Activated T-helper 9 cell treated with anti-CD3 and anti-CD28 coated beads, Interleukin-2, amount 50 U/mL, for 16 hours (primary cell): ENCODE results near the gene GPATCH3.
"Not testable (repeated sequence)": the region's sequence is repeated elsewhere in the genome, so short reads cannot be mapped to it uniquely, and the experiment has no call there.

ENCODE experiments used
- DNase-seq: peaks from one replicate; pipeline ENCODE4 v3.0.0-alpha.2; 2020; ENCODE audit warnings: low read depth

The GPATCH3 gene

DNA sequence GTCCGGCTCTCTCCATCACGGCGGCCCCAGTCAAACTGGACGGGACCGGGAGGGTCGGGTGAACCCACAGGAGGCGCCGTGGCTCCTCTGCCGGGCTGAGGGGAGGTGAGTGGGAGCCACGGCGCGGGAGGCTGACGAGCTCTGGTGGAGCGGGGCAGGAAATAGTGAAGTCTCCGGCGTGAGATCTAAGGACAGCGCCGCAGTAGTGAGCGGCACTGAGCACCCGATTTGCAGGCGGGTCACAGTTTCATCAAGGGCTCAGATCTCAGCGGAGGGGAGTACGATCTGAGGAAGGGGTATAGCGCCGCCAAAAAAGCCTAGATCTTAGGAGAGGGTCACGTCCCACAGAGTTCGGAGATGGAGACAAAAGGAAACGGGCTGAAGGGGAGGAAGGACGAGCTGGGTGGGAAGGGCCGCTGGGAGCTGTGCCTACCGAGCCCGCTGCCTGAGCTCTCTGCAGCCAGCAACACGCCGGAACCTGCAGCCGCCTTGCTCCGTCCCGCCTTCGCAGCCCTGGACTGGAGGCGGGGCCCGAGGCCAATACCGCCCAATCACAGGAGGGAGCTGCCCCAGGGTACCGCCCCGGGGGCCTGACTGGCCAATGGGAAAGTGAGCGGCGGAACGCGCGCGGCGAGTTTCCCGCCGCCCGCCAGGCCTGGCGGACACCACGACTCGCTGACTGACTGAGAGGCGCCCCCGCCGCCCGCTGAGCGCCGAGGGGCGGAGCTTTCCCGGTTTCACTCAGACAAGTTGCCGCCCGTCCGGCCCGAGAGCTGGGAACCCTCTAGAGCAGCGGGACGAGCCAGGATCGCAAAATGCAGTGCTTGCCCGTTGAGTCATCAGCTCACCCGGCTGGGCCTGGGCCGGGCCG is 35.4 kb downstream of the GPATCH3 start:
- peak; percentile 92 for DNase-seq

DNA sequence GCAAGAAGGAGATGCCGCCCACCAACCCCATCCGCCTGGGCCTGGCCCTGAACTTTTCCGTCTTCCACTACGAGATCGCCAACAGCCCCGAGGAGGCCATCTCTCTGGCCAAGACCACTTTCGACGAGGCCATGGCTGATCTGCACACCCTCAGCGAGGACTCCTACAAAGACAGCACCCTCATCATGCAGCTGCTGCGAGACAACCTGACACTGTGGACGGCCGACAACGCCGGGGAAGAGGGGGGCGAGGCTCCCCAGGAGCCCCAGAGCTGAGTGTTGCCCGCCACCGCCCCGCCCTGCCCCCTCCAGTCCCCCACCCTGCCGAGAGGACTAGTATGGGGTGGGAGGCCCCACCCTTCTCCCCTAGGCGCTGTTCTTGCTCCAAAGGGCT is 36.6 kb downstream of the GPATCH3 start:
- no peak for DNase-seq

DNA sequence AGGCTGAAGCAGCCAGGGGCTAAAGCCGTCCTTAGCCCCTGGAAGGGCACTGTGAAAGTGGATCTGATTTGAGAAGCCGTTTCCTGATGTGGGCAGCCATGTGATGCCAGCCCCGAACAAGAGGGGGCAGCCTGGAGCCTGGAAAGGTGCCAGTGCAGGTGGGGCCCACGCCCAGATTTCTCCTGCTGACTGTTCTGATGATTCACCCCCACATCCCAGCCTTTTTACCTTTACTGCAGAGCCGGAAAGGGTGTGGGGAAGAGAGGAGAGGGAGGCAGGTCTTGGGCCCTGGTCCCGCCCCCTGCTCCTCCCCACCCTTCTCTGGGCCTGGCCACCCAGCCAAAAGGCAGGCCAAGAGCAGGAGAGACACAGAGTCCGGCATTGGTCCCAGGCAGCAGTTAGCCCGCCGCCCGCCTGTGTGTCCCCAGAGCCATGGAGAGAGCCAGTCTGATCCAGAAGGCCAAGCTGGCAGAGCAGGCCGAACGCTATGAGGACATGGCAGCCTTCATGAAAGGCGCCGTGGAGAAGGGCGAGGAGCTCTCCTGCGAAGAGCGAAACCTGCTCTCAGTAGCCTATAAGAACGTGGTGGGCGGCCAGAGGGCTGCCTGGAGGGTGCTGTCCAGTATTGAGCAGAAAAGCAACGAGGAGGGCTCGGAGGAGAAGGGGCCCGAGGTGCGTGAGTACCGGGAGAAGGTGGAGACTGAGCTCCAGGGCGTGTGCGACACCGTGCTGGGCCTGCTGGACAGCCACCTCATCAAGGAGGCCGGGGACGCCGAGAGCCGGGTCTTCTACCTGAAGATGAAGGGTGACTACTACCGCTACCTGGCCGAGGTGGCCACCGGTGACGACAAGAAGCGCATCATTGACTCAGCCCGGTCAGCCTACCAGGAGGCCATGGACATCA is 37.2 kb downstream of the GPATCH3 start, which contains the start of gene SFN:
Gene SFN (plus strand): TSS at position 369 of the 904 bp plus-strand sequence. CDS start 64 bp downstream, at position 433.
- DNase-seq: peak; percentile 24

DNA sequence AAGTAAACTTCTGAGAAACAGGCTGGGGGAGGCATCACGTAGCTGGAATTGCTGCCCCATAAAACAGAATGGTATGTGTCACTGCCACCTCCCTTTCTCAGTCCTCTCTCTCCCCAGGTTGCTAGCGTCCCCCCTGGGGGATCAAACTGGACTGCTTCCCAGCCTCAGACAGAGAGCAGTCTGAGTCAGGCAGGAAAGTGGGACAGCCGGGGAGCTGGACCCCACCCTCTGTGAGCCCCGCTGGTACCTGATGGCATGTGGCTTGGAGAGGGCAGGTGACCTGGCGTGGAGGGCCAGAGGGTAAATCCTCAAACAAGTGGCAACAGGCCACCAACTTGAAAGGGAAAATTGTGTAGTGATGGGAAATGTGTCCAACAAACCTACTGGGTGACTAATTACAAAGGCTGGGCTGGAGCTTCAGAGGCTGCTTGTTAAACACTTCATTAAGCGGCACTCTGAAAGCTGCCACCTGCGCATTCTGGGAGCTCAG is 38.3 kb downstream of the GPATCH3 start:
- DNase-seq: no peak

DNA sequence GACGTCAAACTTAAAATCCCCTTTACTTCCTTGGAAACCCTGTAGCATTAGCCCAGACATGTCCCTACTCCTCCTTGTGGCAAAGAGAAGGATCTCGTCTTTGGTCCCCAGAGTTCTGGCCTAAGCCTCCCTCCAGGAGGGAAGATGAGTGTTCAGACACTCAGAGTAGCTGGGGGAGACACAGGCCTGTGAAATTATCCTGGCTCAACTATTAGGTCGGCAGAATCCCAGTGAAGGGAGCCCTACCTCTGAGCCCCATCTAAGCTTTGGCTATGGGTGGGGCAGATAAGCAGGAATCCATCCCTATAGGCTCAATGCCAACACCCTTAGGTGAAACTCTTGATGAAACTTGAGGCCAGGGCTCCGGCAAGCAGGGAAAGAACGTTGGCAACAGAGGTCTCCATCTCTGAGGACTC is 39.0 kb downstream of the GPATCH3 start:
- DNase-seq: no peak

DNA sequence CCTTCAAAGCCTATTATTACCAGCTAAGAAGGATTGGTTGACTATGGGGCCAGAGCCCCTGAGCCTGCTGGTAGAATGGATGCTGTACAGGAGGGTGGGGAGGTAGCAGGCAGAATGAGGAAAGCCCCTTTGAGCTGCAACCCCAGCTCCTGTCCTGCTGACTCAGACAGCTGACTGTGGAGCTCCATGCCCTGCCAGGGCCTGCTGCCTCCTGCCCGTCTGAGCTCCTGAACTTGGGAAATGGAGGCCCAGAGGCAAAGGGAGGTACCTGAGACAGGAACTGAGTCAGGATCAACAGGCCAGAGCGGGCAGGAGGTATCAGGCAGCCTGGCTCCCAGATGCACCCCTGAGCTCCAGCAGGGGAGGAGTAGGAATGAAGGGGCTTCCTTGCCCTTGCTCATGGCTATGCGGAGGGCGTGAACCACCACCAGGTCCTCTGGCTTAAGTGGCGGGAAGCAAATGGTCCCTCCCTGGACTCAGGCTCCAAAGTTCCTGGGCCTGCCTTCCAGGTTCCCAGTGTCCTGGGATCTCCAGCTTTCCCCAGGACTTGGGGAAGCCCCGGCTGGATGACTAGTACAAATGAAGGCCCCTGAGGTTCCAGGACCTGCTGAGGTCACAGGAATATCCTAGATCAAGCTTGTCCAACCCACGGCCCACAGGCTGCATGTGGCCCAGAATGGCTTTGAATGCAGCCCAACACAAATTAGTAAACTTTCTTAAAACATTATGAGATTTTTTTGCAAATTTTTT is 41.2 kb downstream of the GPATCH3 start:
- no peak for DNase-seq

DNA sequence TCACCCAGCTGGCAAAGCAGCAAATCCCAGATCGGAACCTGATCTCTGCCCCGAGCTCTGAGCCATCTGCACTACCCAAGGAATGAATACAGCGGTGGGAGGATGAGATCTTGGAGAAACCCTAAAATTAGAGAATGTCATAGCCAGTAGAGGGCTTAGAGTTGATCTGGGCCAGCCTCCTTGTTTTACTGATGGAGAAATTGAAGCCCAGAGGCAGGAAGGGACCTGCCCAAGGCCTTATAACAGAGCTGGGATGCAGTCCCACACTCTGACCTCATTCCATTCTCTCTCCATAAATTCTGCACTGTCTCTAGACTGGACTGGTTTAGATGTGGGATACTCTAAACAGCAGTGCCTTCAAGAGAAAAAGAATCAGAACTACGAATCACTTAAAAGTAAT is 42.1 kb downstream of the GPATCH3 start:
- DNase-seq: no peak

DNA sequence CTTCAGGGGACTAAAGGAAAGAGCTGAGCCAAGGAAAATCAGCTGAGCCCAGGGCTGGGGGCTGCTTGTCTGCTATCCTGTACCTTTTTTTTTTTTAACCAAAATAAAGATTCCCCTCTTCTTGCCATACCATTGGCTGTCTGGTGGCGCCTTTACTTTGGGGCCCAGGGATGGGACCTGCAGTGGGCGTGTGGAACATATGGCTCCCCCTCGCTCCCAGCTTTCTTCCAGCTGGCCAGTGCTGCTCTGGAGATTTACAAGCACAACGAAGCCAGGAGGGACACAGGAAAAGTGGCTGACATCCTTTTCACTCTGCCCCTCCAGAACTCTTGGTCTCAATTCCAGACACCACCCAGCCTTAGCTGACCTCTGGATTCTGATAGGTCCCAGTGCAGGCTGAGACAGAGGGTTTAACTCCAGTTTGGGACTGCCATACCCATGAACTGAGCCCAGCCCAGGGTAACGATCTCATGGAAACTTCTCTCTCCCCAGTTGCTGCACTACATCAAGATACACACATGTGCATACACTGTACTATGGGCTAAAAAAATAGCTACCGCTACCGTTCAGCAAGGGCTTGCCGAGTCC is 42.7 kb downstream of the GPATCH3 start:
- DNase-seq: no peak

DNA sequence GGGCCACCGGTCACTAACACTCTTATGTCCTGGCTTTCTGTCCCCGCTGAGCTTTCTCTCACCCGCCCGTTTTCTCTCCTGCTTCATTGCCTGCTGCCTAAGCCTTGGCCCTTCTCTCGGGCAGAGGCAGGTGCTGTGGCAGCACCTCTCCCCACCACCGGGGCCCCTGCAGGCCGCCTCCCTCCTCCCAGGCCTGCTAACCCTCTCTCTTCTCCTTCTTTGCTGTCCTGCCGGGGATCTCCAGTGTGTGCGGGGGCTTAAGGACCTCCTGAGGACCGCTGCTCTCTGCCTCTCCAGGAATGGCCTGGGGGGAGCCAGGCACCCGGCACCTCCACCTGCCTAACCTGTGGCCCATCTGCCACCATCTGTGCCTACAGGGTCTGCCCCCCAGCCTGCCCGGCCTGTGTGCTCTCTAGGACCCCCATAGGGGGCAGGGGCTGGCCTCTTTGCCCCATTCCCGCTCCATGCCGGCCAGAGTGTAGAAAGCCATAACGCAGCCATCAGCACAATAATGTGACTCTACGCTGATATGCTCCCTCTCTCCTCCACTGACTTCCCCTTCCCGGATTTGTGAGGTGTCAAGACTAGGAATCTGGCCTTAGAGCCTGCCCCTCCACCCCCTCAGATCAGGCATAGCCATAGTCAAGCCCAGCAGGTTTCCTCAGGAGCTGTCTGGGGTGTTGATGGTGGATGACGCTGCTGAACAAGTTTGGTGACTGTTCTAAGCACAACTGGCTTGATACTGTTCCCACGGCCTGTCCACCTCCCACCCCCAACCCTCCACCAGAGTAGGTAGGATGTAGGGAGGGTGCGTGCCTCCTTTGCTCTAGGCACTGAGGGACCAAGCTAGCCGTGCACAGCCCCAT is 43.4 kb downstream of the GPATCH3 start:
- DNase-seq: no peak

DNA sequence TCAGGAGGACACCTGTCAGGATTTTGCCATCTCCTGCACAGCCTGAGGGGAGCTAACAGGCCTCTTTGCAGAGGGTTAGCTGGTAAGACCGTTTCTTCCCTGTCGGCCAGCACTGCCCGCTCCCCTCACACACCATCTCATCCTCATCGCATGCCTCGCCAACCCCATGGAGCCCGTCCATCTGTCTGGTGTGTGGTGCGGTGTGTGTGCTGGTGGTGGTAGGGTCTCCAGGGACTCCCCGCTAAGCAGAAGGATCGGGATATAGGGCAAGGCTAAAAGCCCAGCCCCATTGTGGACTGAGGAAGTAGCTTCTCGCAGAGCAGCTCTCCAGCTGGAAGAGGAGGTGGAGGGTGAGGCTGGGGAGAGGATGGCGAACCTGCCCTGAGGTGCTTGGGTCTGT is 44.1 kb downstream of the GPATCH3 start:
- DNase-seq: no peak

DNA sequence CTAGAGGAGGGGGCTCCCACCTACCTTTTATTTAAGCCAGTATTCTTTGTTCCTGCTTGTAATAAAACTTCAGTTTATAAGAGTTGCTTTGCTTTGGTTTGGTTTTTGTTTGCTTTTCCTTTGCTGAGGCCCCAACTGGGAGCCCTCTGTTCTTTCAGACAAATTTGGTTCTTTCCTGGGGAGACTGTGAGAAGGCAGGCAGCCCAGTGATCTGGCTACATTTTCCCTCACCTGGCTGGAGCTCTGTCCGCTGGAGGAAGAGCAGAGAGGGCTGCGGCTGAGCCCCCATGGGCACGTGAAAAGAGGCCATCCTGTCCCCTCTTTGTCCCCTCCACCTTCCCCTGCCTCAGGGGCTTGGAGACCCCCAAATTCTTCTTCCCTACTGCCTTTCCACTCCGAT is 44.6 kb downstream of the GPATCH3 start:
- no peak for DNase-seq

DNA sequence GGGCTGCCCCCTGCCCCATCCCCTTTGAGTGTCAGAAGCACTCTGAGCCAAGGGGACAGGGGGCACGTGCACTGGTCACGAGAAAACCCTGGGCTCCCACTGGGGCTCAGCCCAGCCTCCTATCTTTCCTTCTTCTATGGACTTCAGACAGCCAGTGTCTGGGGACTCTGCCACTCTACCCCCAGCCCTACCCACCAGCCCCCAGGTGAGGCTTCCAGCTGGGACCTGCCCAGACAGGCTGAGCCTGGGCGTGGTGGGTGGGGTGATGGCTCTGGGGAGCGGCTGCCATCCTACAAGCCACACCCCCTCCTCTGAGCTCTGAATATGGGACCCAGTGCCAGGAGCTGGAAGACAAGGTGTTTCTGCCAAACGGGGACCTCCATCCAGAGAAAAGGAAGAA is 45.4 kb downstream of the GPATCH3 start:
- no peak for DNase-seq

DNA sequence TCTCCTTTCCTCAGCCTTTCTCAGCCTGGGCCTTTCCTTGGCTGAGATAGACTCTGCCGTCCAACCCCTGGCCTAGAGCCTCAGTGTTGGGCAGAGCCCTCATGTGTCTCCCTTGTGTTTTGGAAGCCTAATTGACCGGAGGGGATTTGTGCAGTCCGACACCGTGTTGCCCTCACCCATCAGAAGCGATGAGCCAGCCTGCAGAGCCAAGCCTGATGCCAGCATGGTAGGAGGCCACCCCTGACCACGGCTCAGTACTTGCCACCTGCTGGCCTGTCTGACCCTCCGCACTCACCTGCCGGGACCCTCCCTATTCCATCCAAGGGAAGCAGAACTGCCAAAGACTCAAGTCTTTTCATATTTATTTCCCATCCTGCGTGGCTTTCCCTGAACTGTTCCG is 46.7 kb downstream of the GPATCH3 start:
- no peak for DNase-seq

DNA sequence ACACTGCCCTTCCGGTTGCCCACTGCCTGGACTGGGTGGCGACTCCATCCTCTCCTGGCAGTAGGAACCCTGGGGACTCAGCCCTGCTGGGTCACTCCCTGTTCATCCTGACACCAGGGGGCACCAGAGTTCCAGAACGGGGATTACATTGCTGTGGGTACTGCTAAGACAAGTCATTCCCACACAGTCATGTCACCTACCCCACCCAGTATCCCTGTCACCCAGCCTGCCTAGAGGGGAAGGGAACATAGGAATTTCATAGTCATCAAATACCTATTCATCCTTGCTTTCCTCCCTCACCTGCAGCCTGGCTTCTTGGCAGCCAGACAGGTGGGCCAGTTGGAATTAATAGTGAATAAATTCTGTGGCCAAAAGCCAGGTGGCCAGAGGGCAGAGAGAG is 47.1 kb downstream of the GPATCH3 start:
- DNase-seq: peak; percentile 67

DNA sequence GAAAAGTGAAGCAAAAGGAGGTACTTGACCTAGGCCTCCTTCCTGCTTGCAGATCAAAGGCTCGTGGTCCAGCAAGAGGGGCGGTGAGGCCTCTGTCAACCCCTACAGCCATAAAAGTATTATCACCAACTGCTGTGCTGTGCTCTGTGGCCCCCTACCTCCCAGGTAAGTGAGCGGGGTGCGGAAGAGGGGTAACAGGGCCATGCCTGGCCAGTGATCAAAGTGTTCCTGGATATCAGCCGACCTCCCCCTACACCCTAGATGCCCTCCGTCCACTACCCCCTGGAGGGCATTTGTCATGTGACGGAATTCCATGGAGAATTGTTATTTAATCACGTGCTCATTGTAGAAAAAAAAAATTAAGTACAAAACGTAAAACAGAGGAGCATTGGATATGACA is 47.6 kb downstream of the GPATCH3 start:
- DNase-seq: no peak

DNA sequence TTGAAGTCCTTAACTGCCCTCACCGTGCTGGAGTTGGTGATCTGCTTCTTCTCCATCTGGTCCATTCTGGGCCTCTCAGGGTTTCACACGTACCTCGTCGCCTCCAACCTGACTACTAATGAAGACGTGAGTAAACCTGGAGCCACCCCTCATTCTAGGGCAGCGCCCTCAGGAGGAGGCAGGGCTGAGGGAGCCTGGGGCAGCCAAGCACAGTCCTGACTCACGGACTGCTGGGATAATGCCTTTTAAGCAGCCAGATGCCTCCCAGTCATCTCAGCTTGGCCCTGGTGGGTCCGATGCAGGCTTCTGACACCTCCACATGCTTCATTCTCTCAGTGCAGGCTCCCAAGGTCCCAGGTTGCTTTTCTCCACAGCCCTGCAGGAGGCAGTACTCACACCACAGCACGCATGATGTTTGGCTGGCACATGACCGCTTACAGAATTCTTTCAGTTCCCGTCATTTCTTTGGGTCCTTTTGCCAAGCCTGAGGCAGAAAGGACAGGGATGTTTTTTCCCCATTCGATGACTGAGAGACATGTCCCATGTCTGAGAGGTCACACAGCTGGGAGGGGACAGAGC is 49.1 kb downstream of the GPATCH3 start:
- DNase-seq: no peak

DNA sequence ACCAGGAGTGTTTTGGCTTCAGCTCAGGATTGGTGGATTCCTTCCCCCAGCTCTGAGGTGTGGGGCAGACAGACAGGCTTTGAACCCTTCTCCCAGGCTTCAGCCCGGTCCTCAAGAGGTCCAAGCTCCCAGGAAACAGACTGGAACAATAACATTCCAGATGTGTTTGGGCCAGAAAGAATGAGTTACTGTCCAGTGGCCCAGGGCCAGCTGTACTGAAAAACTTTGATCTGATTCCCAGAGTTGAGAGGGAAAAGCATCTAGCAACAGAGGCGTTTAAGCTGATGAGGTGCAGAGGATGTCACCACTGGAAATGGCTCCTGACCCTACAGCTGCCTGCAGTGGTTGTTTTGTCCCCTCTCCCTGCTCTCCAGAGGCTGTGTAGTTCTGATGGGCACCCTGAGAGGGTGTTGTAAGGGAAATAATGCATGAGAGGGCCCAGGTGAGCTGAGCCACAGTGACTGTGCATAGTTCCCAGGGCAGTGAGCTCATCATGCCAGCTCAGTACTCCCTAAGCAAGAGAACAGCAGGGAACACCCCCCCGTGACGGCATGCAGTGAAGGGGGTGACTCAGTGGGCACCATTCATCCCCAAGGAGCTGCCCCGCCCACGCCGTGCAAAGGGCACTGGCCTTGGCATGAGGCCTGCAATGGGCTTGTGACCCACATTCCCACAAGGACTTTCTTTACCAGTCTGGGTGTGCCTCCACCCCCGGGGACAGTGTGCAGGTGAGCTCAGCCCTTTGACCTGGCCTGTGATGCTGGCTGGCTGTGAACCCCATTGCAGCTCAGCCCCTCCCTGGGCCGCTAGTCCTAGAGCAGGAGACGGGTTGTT is 51.1 kb downstream of the GPATCH3 start:
- no peak for DNase-seq

DNA sequence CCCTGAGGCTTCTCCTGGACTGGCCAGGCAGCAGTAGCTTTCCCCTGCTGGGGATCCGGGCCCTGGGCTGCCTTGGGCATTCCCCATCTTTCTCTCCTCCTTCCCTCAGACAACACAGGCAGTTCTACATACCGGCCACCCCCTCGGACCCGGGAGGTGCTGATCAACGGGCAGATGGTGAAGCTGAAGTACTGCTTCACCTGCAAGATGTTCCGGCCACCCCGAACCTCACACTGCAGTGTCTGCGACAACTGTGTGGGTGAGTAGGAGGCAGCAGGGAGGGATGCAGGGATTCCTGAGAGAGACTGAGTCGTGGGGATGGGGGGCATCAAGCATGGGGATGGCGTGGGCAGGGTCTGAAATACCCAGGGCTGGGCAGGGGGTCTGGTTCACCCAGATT is 51.8 kb downstream of the GPATCH3 start:
- DNase-seq: no peak

DNA sequence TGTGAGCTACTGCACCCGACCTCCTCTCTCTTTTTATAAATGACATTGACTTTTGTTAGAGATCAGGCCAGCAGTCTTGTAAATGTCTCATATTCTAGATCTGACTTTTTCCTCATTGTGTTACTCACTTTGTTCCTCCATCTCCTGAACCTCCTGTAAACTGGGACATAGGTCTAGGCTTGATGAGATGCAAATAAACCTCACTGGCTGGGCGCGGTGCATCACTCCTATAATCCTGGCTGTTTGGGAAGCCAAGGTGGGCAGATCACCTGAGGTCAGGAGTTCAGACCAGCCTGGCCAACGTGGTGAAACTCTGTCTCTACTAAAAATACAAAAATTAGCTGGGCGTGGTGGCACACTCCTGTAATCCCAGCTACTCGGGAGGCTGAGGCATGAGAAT is 52.4 kb downstream of the GPATCH3 start:
- DNase-seq: not testable (repeated sequence)
